Lung (tissue), 12 donors: ENCODE measurements around the gene TMEM119. TPM values are rescaled to one million over a fixed set of nuclear protein-coding genes. Genes with fewer than 3 reads are reported as not detected.

Experiments
- ATAC-seq: fragments of 200-7000 bp; cut with Tn5 transposase; one replicate; pipeline ENCODE4 v1.9.1; 2020; ENCODE audit warnings: moderate number of reproducible peaks; ENCODE audit not compliant: insufficient read depth, low FRiP score
- DNase-seq, 3 donors: peaks; one replicate each; pipeline ENCODE4 v3.0.0-alpha.2; 2013 to 2017
- H3K27ac ChIP-seq, 2 donors: one replicate each; pipeline ENCODE4 v1.5.1; 2013; ENCODE audit warnings: mild to moderate bottlenecking in 2 of 2, moderate library complexity in 2 of 2, control low read depth in 1 of 2, inconsistent platforms in 1 of 2, low read depth in 1 of 2, low read length in 1 of 2
- H3K27me3 ChIP-seq, 3 donors: one replicate each; pipeline ENCODE4 v1.5.1; 2013; ENCODE audit warnings: low read length in 2 of 3; ENCODE audit not compliant: control insufficient read depth in 3 of 3, insufficient read depth in 3 of 3
- H3K36me3 ChIP-seq, 4 donors: one replicate each; pipeline ENCODE4 v1.5.1; 2013; ENCODE audit warnings: low read length in 4 of 4, mild to moderate bottlenecking in 1 of 4, moderate library complexity in 1 of 4; ENCODE audit not compliant: control insufficient read depth in 4 of 4, insufficient read depth in 4 of 4
- H3K4me1 ChIP-seq, 5 donors: one replicate each; pipeline ENCODE4 v1.5.1; 2013; ENCODE audit warnings: low read length in 5 of 5, mild to moderate bottlenecking in 2 of 5, moderate library complexity in 1 of 5; ENCODE audit not compliant: control insufficient read depth in 5 of 5, insufficient read depth in 5 of 5
- H3K4me3 ChIP-seq: one replicate; pipeline ENCODE4 v1.5.1; 2013; ENCODE audit warnings: mild to moderate bottlenecking, control low read depth, moderate library complexity
- H3K9ac ChIP-seq, 2 donors: one replicate each; pipeline ENCODE4 v1.5.1; 2013; ENCODE audit warnings: low read length in 2 of 2, control low read depth in 1 of 2; ENCODE audit not compliant: insufficient read depth in 1 of 2
- H3K9me3 ChIP-seq, 4 donors: one replicate each; pipeline ENCODE4 v1.5.1; 2013; ENCODE audit warnings: low read length in 3 of 4, mild to moderate bottlenecking in 1 of 4, moderate library complexity in 1 of 4; ENCODE audit not compliant: control insufficient read depth in 4 of 4, insufficient read depth in 3 of 4
- WGBS, 2 donors: extraction: QIAGEN DNeasy Blood & Tissue Kit; methylation state at CpG; one replicate each; pipeline ENCODE4 v1.1.7; 2013; 5-methylcytosine and 5-hydroxymethylcytosine counted together
- polyA plus RNA-seq, 2 donors: library from polyadenylated mRNA; stranded (reverse); fragments of 200-250 nt; gene quantifications; one replicate each; pipeline ENCODE4 v1.2.1, GENCODE V29; 2013
- total RNA-seq, 2 donors: library from RNA; depleted of rRNA in 1 of 2; stranded (reverse); fragments of >200 nt in 1 of 2; gene quantifications; one replicate each; pipeline ENCODE4 v1.2.1, GENCODE V29; 2014 to 2021
- TF ChIP-seq, protein P1 (sequence below): IDR thresholded peaks from 2 replicates; pipeline ENCODE4 v1.5.1; 2012; ENCODE audit warnings: mild to moderate bottlenecking; ENCODE audit errors: control extremely low read depth, extremely low read depth
- donor health status: control.
- donor health status: control.
- donor health status: Bipolar disorder and iron deficiency.
- donor health status: healthy.
- donor health status: DM: yes; HTN: yes; CAD: no.

Gene TMEM119
- total and polyA plus RNA-seq, 4 donors = 14.4 to 31.9 (median 22.9) TPM

- H3K27ac ChIP-seq = no peak overlapping the region
- 69 to 75% methylated on average over 7 of the region's 7 CpGs for WGBS, 2 donors
- no peaks in the 10 kb centered on the region for H3K27me3 ChIP-seq
- no peak overlapping the region for H3K4me3 ChIP-seq
- DNase-seq = no peak
- H3K9ac ChIP-seq = no peak overlapping the region
- H3K36me3 ChIP-seq = peaks cover 10 to 44% (median 23%) of the 10 kb centered on the region in 4 donors
- H3K9me3 ChIP-seq = no peaks in the 10 kb centered on the region
- no peak for ATAC-seq
- TF ChIP-seq, protein P1, sequence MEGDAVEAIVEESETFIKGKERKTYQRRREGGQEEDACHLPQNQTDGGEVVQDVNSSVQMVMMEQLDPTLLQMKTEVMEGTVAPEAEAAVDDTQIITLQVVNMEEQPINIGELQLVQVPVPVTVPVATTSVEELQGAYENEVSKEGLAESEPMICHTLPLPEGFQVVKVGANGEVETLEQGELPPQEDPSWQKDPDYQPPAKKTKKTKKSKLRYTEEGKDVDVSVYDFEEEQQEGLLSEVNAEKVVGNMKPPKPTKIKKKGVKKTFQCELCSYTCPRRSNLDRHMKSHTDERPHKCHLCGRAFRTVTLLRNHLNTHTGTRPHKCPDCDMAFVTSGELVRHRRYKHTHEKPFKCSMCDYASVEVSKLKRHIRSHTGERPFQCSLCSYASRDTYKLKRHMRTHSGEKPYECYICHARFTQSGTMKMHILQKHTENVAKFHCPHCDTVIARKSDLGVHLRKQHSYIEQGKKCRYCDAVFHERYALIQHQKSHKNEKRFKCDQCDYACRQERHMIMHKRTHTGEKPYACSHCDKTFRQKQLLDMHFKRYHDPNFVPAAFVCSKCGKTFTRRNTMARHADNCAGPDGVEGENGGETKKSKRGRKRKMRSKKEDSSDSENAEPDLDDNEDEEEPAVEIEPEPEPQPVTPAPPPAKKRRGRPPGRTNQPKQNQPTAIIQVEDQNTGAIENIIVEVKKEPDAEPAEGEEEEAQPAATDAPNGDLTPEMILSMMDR = no peak
- H3K4me1 ChIP-seq = peaks cover 0 to 3% (median 0%) of the 10 kb centered on the region in 5 donors
These were observed 48.8 kb downstream of the TMEM119 start for GRCh38 chr12:108548954-108549521.

DNA sequence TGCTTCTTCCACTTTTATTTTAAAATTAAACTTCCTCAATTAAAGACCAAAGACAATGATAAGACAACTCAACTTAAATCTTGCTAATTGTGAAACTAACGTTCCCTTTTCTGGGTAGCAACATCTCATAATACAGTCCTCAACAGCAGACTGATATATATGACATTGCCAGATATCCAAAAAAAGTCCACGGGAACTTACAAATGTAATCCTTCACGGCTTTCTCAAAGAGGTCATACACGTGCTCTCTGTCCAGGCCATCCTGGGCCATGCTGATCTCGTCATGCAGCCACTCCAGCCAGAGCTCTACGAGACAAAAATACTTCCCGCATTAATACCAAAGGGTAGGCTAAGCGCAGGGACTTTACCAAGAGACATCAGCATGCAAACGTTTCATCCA is 50.2 kb downstream of the TMEM119 start:
- Histone ChIP-seq H3K36me3 (peaks cover 17 to 54% (median 30%) of the 10 kb centered on the region in 4 donors), H3K9me3 (no peaks in the 10 kb centered on the region), H3K4me1 (no peaks in the 10 kb centered on the region), H3K9ac (no peak overlapping the region), H3K4me3 (no peak overlapping the region), H3K27me3 (no peaks in the 10 kb centered on the region), H3K27ac (no peak overlapping the region)
- WGBS, 2 donors = 58 to 78% methylated on average over 9 of the region's 9 CpGs
- ATAC-seq = no peak
- TF ChIP-seq, protein P1 = no peak
- DNase-seq = no peak

DNA sequence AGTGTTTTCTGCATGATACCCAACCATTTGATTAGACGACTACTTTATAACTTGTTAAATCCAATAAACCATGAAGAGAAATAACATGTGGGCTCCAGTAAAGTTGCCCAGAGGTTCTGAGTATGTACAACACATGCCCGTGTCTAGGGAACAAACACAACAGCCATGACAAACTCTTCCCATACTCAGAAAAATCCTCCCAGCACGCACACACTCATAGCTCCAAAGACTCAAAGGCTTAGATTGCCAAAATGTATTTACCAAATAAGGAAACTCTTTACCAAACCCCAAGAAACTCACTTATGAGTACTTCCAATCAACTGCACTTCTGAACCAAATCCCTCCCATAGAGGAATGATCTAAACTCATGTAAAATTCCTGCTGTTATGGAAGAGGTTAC is 54.2 kb downstream of the TMEM119 start:
- no peaks in the 10 kb centered on the region for H3K27me3 ChIP-seq

More for the DNA sequence above, 54.2 kb downstream of the TMEM119 start:
- Histone ChIP-seq H3K36me3 (peaks cover 18 to 50% (median 27%) of the 10 kb centered on the region in 4 donors), H3K9ac (no peak overlapping the region), H3K4me3 (no peak overlapping the region), H3K4me1 (peaks cover 0 to 8% (median 0%) of the 10 kb centered on the region in 5 donors), H3K9me3 (no peaks in the 10 kb centered on the region), H3K27ac (no peak overlapping the region)
- ATAC-seq = no peak
- TF ChIP-seq, protein P1 = no peak
- 95 to 98% methylated on average over 3 of the region's 3 CpGs for WGBS, 2 donors
- no peak for DNase-seq
